ENCODE results near the gene AURKB.
"Not testable (repeated sequence)": the region's sequence is repeated elsewhere in the genome, so short reads cannot be mapped to it uniquely, and the experiment has no call there.

AURKB gene

DNA sequence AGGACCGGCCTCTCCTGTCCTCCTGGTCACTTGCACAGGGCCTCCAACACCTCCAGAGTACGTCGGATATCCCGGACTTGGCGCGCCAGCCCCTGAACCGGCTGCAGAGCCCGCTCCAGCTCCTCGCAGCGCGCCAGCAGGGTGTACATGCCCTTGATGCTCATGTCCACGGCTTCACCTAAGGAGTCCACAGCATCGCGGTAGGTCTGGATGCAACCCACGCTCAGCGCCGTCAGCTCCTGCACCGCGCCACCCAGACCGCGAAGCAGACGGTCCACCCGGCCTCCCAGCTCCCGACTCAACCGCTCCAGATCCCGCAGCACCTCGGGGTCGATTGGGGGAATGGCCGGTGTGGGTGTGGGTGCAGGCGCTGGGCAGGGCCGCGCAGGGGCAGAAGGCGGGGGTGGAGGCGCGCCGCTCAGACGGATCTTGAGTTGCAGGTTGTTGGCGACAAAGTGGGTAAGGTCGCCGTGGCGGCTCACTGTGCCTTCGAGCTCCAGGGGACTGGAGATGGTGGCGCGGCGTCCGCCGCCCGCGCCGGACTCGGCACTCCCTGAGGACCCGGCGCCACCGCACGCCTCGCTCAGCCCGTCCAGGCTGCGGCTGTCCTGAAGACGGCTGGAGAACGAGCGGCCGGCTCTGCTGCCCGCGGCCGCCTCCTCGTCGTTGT is 21.2 kb downstream of the AURKB start:
- DNase-seq (ENCODE audit: low read depth in 3 of 3), result no peak

DNA sequence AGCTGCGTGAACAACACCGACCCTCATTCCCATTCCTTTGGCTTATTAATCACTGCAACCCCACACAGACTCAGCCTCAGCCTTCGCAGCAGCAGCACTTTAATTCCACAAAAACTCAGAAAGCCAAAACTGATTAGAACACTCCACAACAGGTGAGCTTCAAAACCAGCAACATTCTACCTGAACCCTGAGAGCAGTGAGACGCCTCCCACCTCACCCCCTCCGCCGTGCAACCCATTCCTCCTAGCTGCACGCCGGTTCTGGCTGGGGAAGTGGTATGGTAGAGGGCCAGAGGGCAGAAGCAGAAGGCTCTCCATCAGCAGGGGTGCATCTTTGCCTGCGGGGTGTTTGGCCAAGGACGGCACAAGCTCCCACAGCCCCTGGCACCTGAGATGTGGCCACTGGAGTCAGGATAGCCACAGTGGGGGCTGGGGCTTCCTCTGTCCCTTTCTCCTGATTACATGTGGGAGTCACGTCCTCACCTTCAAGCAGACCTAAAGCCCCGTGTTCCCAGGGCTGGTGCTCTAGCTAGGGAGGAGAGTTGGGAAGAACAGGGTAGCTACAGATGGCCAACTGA is 22.0 kb downstream of the AURKB start:
- no peak for DNase-seq (ENCODE audit: low read depth in 3 of 3)

DNA sequence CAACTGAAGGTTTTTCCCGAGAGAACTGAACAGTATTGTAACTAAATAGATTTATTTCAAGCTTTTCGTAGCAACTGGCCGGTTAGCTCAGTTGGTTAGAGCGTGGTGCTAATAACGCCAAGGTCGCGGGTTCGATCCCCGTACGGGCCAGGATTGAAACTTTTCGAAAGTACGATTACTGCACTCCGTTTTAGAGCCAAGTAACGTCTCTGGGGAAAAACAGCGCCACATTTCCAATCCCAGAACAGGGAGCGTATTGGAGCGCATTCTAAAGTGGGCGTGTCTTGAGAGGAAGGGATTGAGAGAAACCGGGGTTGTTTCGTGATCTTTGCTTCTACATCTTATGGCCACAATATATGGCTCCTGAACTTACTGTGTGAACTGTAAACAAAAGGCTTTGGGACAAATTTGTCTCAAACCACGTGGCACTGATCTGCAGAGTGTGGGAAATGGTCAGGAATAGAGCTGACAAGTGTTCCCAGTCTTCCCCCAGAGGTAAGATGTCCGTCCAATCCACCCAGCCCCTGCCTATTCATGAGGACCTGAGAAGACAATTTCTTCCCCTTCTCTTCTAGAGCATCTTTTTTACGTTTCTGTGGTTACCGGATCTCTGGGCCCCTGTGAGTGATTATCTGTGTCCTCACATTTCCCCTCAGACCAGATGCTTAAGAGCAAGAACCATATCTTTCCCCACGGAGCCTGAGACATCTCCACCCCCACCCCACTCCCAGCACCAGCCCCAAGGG is 22.7 kb downstream of the AURKB start:
- DNase-seq (ENCODE audit: low read depth in 3 of 3), result peak; percentile 84 to 94 (median 88)

DNA sequence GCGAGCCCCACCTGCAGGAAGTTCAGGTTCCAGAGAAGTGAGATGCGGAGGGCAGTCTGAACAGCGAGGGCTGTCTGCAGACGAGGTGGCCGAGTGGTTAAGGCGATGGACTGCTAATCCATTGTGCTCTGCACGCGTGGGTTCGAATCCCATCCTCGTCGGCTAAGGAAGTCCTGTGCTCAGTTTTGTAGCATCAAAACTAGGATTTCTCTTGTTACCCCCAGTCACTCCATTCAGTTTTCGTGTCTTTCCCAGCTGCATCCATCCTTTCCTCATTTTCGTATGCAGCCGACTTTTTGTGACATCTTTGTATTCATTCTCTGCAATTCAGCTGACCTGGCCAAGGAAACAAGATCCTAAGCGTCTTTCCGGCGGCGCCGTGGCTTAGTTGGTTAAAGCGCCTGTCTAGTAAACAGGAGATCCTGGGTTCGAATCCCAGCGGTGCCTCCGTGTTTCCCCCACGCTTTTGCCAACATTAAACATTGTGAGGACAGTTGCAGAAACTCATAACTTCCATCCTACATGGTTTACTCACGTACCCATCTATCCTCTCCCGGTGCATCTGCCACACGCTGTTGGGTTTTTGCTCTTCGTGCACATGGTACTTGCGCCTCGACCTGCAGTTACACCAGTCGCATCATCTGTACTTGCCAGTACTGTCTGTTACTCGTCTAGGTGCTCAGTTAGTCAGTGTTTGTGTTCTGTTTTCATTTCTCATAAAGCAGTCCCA is 23.4 kb downstream of the AURKB start:
- DNase-seq (ENCODE audit: low read depth in 3 of 3), result peak; percentile 88 to 98 (median 94)

DNA sequence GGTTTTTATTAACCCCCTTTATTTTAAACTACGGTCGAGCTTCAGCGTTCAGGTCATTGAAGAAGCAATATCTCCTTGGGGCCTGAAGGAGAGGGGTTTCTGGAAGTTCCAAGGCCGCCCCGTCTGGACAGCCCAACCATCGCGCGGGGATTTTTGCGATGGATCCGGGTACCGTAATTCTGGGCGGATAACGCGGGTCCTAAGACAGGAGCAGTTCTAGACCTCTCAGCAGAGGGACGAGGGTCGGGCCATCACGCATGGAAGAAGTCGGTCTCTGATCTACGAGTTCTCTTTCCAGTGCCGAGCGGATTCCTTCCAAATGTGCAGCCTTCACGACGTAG is 24.0 kb downstream of the AURKB start:
- no peak for DNase-seq (ENCODE audit: low read depth in 3 of 3)

DNA sequence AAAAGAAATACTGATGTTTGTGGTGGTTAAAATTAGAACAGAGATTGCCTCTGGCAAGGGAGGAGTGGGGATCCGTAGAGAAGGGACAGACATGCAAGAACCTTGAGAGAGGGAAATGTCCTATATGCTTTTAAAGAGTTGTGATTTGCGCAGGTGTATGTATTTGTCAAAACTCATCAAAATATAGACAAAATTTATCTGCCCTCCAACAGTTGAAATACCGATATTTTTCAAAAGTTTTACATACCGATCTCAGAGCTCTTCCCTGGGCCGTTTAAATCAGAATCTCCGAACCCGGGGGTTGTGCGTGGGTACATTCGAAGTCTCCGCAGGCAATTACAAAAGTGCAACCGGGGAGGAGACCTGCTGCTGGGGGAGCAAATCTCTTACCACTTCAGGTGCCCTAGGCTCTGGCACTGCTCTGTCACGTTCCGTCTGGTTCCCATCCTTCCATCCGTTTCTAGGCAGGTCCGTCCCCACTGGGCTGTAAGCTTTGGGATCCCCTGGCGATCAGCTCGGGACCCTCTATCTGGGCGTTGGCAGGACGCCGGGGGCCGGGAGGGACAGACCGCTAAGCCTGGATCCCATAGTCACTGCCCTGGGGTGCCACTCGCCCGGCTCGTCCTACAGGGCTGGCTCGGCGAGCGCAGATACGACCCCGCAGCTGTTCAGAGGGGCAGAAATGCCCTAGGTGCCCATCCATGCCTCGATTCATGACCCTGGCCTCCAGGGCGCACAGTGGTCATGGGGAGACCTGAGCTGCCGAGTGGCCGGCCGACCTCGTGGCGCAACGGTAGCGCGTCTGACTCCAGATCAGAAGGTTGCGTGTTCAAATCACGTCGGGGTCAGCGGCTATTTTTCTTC is 24.6 kb downstream of the AURKB start:
- peak; percentile 88 to 91 (median 90) for DNase-seq (ENCODE audit: low read depth in 3 of 3)

DNA sequence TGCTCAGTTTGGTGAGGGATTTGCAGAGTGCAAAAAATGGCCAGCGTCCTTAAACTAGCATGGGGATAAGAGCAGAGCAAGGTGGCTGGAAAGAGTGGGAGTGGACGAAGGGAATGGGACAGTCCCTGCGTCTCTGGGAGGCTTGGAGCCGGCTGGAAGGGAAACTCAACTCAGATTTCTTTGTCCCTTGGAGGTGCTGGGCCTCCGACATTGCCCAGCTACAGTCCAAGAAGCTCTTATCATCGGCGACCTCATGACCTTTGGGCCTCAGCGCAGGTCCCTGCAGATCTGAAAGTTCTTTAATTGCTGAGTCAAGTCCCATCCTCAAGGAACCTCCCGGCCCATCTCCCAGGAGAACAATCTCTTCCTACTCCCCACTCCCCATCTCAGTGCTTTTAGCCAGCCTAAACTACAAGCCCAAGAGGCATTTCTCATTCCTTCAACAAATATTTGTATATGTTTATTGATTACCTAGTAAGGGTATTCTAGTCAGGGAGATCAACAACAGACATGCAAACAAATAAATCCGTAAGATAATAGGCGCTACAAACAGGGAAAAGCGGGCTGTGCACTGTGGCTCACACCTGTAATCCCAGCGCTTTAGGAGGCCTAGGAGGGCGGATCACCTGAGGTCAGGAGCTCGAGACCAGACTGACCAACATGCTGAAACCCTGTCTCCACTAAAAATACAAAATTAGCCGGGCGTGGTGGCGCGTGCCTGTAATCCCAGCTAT is 33.2 kb downstream of the AURKB start:
- DNase-seq (ENCODE audit: low read depth in 3 of 3), result no peak

DNA sequence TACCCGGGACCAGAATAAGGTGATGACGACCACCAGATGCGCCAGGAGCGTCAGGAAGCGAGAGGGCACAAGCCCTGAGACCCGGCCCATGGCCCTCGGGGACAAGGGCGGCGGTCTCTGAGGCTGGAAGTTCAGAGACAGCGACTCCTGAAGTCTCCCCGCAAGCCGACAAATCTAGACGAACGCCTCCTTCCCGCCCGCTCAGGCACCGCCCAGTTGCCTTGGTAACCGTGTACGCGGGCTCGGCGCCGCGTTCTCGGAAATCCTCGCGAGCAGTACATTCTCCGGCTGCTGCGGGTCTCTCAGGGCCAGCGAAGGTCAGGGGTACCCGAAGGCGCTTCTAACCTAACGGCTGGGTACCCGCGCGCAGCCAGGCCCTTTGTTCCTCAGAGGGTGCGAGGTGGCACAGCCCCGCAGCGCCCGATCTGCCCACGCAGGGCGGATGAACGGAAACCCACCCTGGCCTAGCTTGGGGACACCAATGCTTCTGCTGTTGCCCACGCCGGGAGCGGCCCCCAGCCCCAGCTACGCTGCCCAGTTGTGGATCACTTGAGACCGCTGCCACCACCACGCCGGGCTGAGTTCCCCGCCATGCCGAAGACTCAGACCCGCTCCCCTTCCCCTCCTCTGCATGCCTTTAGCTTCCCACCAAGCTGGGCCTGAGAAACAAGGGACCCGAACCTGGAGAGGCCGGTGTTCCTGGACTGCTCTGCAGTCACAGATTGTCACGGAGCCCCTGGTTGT is 34.0 kb downstream of the AURKB start, which contains the start of gene TMEM107:
Gene TMEM107, minus strand, starts transcription at position 184 of the 744 bp plus-strand sequence. Its CDS starts 94 bp downstream, at position 90.
- DNase-seq (ENCODE audit: low read depth in 3 of 3), result peak; percentile 78 to 86 (median 80)

DNA sequence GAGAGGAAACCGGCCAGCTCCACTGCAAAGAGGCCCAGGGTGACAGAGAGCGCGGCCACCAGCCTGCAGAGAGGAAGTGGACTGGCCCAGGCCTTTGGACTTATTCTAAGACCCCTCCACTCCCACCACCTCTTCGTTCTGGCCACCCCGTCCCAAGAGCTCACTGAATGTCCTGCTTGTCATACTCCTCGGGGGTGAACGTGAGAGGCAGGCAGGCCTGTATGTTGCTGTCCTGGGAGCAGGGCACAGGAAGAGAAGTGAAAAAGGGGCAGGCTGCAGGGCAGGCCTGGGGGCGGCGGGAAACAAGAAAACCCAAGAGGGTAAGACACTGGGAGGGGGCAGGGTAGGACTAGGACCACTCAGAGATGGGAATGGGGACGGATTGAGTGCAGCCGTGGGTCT is 34.6 kb downstream of the AURKB start:
- no peak for DNase-seq (ENCODE audit: low read depth in 3 of 3)

DNA sequence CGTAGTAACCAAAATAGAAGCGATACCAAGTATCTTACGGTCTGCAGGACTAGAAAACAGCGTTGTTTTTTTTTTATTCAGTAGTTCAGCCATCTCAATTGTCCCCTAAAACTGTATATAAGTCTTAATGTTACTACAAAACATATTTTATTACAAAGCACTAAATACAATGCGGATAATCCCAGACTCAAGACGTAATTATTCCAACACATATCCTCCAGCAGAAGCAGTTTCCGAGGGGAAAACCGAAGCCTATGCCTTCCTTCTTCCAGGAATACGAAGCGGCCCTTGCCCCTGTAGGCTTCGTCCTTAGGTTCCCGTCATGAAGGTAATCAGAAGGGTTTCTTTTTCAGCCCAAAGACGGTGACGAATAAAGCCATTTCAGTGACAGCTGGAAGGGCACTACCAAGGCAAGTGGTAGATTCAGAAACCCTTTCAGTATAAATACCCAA is 36.5 kb downstream of the AURKB start:
- DNase-seq (ENCODE audit: low read depth in 3 of 3), result no peak

DNA sequence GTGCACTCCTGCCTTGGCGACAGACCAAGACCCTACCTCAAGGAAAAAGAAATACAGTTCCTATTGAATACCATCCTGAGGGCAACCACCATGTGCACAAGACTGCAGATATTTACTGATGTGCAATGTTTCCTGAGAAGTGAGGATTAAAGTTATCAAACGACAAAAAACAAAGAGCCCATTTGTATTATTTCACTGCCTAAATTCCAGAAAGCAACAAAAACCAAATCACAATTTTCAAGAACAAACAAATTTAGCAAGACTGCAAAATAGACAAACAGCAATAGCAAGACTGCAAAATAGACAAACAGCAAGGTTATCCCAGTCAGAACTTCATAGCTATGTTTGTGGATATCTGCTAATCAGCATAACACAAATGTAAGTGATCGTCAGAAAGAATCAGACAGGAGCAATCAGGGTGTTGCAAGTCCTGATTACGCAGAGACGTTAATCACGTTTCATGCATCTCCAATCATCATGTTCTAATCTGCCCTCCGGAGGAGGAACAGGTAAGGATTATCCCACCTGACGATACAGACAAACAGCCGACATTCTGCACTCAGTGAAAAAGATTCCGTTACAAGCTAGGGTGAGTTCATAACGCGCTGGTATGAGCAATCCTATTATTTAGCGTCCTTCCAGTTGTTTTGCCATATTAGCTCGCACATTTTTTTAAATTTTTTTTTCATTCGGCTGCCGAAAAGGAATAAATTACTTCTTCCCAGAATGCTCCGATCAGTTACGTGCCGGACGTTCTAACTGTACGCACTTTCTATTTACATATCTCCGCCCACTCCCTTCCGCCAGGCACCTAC is 37.1 kb downstream of the AURKB start:
- DNase-seq (ENCODE audit: low read depth in 3 of 3), result peak; percentile 60 to 85 (median 76)

DNA sequence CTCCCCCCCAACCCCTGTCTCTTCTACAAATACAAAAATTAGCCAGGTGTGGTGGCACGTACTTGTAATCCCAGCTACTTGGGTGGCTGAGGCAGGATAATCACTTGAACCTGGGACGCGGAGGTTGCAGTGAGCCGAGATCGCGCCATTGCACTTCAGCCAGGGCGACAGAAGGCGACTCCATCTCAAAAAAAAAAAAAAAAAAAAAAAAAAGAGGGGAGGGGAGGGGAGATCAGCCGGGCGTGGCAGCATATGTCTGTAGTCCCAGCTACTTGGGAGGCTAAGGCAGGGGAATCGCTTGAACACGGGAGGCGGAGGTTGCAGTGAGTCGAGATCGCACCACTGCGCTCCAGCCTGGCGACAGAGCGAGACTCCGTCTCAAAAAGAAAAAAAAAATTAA is 40.2 kb downstream of the AURKB start:
- not testable (repeated sequence) for DNase-seq (ENCODE audit: low read depth in 3 of 3)

DNA sequence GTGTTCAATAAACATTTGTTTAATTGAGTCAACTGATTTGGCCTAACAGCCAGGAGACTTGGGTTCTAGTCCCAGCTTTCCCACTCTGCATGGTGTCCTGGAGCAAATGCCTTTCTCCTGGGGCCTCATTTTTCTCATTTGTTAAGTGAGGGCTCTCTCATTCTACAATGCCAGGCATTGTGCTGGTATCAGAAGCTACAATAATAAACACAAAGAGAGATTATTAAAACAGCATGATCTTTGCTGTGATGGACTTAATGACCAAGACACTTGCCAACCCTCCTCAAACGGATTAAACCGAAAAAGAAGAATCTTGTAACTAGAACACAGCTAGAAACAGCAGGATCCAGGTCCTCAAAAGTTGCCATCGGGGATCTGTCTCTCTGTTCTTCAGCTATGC is 42.8 kb downstream of the AURKB start:
- no peak for DNase-seq (ENCODE audit: low read depth in 3 of 3)

DNA sequence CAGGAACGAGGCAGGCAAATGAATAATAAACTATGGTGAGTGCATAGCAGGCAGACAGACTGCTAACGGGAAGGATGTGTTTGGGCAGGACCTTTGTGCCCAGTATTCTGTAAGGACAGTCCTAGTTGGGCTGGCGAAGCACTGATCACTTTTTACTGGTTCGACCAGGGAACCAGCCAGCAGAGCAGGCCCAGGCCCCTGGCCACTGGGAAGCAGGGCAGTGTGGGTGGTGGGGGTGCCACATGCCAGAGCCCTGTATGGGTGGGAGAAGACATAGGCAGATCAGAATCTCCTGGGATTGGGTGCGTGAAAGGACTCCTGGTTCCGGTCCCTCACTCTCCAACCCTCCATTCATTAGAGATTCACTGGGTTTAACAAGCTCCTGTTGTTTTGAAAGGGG is 43.6 kb downstream of the AURKB start:
- no peak for DNase-seq (ENCODE audit: low read depth in 3 of 3)

DNA sequence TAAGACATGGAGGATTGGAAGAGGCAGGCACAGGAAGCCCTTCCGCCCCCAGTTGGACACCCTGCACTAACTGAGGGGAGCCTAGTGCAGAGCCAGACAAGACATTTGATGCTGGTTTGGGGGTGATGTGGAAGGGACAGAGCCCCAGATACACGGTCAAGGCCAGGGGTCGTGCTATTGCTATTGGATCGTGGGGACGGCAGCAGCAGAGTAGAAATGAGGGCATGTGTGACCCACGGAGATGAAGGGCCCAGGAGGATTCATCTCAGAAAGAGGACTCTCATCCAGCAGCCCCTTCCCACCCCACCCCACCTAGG is 45.6 kb downstream of the AURKB start:
- DNase-seq (ENCODE audit: low read depth in 3 of 3), result no peak

DNA sequence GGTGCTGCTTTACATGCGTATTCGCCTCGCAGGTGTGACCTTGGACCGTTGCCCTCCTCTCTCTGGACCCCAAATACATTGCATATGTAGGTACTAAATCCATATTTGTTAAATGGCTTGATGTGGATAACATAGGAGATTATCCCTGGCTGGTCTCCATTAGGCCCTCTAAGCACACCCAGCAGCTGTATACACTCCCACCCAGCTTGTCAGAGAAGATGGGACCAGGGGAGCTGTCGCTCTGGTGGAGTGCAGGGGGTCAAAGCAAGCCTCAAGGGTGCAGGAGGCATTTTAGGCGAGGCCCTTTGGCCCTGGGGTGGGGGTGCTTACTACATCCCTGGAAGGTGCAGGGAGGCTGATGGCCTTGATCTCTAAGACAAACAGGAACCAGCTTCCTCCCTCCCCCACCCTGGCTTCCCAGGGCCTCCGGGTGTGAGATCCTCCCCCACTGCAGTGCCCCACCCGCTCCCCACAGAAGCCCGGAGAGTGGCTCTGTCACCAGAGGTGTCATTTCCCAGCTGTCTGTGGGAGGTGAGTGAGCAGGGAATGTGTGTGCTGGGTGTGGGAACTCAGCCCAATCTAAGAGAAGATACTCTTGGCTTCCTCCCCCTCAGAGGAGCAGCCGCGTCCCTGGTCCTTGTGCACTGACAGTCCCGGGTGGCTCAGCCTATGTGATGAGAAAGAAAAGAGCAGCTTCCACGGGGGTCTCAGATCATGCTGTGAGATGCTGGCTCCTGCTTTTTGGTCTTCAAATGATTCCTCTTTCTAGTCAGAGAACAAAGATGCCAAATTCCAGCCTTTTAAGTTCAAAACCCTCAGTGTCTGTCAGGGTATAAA is 46.2 kb downstream of the AURKB start:
- DNase-seq (ENCODE audit: low read depth in 3 of 3), result peak; percentile 46 to 82 (median 62)

DNA sequence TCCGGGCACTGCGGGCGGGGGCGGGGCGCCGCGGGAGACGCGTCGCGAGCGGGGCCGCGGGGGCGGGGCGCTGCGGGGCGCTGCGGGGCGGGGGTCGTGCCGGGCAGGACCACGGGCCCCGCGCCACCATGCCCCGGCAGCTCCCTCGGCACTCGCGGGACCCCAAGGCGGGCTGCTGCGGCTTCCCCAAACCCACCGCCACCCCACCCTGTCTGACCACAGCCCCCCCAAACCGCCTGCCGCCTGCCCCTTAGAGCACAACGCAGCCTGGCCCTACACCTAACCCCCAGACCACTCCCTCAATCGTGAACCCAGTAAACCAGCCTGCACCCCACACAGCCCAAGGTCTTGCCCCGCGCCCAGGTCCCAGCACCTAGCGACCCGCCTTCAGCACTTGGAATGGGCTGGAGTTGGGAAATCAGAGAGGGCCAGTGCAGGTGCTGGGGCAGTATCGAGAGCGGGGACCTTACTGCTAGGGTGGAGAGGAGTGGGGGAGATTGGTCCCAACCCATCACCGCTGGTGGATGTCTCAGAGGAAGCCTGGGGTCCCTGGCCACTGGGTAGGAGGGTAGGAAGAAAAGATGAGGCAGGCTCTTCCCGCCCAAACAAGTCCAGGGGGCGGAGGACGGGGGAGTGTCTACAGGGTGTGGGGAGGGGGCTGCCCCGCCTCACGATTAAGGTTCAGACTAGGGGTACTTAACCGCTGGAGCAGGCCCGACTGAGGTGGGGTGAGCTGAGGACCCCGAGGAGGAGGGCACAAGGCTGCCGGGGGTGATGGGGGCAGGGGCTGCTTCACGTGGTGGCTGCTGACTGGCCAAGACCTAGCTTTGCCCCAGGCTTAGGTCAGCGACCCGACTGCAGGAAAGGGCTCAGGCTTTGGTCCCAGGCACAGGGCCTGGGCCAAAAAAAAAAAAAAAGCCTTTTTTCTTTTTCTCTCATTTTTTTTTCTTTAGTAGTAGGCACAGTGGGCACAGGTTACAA is 47.1 kb downstream of the AURKB start:
- no peak for DNase-seq (ENCODE audit: low read depth in 3 of 3)
